RCC 7860 (cell line): ENCODE data around the gene SLC16A13.
A peak's percentile ranks its signal among the peaks of the same experiment; 100 is the strongest.
"Not testable (repeated sequence)": the region's sequence is repeated elsewhere in the genome, so short reads cannot be mapped to it uniquely, and the experiment has no call there.

Source experiments
- DNase-seq: peaks from one replicate; pipeline ENCODE4 v3.0.0-alpha.2; 2015; ENCODE audit warnings: low spot score
- FAIRE-seq: peaks from 2 replicates; lab custom pipeline; 2012; peaks lifted over from hg19 to GRCh38; lab: Jason Lieb, UNC

Gene SLC16A13, protein sequence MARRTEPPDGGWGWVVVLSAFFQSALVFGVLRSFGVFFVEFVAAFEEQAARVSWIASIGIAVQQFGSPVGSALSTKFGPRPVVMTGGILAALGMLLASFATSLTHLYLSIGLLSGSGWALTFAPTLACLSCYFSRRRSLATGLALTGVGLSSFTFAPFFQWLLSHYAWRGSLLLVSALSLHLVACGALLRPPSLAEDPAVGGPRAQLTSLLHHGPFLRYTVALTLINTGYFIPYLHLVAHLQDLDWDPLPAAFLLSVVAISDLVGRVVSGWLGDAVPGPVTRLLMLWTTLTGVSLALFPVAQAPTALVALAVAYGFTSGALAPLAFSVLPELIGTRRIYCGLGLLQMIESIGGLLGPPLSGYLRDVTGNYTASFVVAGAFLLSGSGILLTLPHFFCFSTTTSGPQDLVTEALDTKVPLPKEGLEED

DNA sequence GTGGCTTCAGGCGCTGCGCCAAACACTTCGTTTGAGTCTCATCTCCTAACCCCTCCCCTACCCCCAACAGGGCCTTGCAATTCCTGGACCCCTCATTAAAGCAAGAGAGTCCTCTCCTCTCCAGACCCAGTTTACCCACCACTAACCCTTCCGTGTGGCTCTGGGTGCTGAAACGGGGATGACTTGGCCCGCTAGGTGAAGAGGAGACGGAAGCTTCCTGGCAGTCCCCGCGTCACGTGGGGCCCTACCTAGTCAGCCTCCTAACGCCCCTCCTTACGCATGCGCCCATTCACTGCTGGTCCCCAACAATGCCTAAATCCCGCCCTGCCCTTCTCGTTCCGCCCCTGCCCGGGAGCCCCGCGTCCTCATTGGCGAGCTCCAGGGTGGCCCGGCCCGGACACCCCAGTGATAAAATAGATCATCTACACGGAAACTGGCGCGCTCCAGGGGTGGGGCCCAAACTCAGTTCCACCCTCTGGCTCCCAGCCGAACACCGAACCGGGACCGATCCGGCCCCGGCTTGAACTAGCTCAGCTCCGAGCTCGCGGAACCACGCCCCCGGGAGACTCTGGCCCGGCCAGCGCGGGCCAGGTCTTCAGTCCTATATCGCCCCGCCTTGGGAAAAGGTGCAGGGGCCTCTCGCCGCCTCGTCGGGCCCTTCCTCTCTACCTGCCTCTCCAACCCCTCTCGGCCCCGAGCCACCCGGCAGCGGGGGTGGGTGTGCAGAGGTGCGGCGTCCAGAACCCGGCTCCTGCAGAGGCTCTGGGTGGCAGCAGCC is at the start of gene SLC16A13:
SLC16A13 (plus strand) TSS at position 425 of the 778 bp plus-strand sequence. CDS start 368 bp downstream, outside the sequence.
- FAIRE-seq = peak; percentile 72
- peak; percentile 82 for DNase-seq

DNA sequence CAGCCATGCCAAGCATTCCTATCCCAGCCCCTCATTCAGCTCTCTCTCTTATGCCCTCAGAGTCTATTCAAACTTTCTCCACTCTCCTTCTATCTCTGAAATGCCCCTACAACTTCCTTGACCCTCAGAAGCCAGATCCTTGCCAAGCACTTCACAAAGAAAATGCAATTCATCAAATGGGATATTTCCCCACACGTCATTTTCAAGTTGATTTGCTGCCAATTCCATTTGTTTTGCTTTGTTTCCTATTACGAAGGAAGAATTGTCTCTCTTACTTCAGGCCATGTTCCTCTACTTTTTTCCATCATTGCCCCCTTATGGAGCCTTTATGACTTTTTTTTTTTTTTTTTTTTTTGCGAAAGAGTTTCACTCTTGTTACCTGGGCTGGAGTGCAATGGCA is 49.1 kb upstream of the SLC16A13 start:
- DNase-seq = no peak
- no peak for FAIRE-seq

DNA sequence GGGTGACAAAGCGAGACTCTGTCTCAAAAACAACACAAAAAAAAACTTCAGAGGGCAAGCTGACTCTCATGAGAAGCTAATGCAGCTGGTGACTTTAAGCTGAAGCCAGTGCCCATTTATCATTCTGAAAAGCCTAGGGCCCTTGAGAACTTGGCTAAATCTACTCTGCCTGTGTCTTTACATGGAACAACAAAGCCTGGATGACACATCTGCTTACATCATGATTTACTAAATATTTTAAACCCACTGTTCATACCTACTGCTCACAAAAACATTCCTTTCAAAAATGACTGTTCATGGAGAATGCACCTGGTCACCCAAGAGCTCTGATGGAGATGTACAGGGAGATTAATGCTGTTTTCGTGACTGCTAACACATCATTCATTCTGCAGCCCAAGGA is 46.0 kb upstream of the SLC16A13 start:
- no peak for DNase-seq
- FAIRE-seq = no peak

DNA sequence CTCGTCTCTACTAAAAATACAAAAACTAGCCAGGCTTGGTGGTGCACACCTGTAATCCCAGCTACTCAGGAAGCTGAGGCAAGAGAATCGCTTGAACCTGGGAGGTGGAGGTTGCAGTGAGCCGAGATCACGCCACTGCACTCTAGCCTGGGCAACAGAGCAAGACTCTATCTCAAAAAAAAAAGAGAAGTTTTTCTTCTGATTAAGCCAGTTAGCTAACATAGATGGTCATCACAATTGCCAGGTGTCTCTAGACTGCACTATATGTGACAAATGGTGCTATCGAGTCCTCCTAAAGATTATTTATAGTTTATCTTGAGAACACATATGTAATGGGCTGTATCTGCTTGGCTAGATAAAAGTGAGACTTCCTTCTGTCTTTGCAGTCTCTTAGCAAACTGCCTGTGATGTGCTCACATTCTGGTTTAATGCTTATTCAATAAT is 42.2 kb upstream of the SLC16A13 start:
- not testable (repeated sequence) for DNase-seq, FAIRE-seq

DNA sequence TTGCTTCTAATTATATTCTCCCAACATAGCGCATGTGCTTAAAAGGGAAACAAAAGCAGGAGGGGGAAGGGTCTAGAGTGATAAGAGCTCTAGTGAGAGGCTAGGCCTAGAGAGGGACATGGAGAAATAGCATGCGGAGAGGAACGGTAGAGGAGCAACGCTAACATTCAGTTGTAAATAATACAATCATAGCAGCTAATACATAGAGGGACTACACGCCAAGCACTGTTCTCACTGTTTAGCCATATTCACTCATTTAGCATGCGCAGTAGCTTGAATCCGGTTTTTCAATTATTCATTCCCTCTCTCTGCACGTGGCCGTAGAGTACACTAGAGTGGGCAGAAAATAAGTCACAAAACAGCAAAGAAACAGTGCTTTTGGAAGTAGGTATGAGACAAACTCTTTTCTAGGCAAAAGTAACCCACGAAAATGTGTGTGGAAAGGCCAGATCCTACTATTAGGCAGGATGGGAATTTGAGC is 41.7 kb upstream of the SLC16A13 start:
- no peak for FAIRE-seq
- DNase-seq = no peak

DNA sequence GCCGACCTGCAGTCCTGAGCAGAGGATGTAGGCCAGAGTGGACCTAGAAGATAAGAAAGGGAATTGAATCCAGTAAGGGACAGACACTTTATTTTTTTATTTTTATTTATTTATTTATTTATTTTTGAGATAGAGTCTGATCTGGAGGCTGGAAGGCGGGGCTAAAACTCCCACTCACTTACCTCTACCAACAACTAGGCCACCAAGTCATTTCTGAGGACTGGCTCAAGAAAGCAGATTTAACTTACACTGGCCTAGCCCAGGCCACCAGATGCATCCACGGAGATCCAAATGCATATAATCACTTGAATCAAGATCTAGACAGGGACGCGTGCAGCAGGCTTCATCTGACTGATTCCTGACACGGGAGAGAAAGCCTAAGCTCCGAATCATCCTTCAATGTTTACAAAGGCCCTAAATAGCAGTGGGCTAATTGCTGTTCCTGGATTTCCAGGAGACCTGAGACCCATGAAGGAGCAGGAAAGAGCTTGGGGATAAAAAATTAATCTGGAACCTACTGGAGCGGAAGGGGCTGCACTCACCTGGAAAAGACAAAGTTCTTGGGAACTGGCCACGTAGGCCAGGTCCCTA is 41.1 kb upstream of the SLC16A13 start:
- FAIRE-seq (no peak), DNase-seq (peak; percentile 12)

DNA sequence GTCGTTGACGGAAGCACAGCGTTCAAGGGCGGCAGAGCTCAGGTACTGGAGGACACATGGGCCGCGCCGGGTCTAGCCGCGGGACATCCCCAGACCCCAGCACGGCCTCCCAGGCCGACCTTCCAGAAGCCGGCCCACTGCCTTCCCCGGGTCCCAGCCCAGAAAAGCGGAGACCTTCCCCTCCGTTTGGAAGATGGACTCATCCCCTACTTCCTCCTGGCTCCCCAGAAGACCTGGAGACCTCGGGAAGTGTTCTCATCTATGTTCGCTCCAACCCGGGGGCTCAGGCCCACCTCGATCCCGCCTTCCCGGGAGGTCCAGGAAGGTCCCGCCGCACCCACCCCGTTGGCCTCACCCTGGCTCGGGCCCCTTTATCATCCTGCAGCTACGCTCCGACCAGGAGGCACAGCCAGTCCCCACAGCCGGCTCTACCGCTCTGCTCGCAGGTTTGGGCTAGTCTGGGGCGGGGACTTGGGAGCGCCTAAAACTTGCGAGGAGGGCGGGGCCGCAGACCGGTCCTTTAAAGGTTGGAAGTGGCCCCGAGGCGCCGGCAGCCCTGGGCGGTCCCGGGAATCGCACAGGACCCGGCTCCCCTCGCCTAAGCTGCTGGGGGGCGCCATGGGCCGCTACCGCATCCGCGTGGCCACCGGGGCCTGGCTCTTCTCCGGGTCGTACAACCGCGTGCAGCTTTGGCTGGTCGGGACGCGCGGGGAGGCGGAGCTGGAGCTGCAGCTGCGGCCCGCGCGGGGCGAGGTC is 40.1 kb upstream of the SLC16A13 start, which contains the start of gene ALOX12:
ALOX12 (plus strand) TSS at position 550 of the 756 bp plus-strand sequence; CDS start at position 619, 69 bp downstream.
- FAIRE-seq (no peak), DNase-seq (no peak)

DNA sequence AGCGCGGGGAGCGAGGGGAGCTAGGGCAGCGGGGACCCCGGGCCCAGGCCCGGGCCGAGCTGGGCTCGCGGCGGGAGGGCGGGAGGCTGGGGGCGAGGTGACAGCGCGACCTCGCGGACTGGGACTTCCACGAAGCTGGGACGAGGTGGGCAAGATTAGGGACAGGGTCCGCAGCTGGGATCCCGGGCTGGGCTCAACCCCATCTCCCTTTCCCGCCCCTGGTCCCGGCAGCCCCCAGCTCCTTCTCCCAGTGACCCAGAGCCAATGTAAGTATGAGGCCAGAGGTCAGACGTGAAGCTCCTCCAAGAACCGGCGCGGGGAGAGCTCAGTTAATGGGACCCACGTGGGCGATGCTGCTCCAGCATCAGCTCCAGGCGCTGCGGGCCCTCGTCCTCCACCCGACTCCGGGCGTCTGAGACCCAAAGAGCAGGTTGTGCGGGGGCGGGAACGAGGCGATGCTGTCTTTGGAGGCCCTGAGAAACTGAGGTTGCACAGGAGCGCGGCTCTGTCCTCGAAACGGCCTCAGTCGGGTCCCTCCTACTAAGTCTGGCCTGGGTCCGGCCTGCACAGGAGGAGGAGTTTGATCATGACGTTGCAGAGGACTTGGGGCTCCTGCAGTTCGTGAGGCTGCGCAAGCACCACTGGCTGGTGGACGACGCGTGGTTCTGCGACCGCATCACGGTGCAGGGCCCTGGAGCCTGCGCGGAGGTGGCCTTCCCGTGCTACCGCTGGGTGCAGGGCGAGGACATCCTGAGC is 39.4 kb upstream of the SLC16A13 start:
- FAIRE-seq (no peak), DNase-seq (no peak)

DNA sequence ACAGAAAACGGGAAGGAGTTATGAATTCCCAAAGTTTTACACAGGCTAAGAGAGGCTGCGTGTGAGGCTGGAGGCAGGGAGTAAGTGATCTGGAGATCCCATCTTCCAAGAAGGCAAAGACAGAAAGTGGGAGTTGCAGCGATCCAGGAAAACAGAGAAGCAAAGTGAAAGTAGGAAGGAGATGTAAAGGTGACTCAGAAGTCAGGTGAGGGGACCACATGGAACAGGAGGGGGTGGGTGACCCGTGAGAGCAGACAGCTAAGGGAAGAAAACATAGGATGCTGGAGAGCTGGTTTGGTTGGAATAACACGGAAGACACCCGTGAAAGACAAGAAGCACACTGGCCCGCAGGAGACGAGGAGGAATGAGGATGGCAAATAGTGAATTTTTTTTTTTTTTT is 38.6 kb upstream of the SLC16A13 start:
- FAIRE-seq (no peak), DNase-seq (no peak)

DNA sequence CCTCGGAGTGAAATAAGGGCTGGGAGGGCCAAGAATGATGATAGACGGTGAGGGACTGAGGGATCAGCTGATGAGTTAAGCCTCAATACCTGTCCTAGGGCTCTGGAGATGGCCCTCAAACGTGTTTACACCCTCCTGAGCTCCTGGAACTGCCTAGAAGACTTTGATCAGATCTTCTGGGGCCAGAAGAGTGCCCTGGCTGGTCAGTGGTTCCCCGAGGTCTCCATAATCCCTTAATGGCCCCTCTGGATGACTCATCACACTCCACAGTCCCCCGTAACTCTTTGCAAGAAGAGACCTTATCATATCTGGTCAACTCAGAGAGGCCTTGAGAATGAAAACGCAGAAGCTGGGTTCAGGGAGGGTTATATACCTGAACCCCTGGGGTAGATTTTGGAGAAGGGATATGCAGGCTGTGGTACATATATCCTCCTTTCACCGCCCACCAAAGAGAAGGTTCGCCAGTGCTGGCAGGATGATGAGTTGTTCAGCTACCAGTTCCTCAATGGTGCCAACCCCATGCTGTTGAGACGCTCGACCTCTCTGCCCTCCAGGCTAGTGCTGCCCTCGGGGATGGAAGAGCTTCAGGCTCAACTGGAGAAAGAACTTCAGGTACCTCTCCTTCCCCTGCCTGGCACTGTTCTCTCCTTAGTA is 36.8 kb upstream of the SLC16A13 start:
- no peak for FAIRE-seq
- no peak for DNase-seq

DNA sequence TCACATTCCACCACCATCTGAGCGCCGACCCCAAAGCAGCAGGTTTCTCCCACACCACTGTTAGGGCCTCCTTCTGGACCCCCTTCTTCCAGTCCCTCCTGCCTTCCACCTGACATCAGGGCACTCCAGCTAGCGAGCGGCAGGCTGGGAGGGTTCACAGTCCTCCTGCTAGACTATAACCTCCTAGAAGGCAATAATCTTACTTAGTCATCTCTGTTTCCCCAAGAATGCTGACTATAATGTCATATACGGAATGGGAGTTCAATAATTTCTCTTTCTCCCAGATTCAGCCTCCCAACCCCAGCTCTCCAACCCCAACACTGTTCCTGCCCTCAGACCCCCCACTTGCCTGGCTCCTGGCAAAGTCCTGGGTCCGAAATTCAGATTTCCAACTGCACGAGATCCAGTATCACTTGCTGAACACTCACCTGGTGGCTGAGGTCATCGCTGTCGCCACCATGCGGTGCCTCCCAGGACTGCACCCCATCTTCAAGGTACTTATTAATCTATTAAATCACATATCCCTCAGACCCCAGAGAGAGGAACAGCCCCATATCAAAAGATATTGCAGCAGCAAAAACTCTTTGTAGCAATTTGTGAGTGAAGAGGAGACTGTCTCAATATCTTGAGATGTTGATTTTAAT is 34.4 kb upstream of the SLC16A13 start:
- DNase-seq (no peak), FAIRE-seq (no peak)

DNA sequence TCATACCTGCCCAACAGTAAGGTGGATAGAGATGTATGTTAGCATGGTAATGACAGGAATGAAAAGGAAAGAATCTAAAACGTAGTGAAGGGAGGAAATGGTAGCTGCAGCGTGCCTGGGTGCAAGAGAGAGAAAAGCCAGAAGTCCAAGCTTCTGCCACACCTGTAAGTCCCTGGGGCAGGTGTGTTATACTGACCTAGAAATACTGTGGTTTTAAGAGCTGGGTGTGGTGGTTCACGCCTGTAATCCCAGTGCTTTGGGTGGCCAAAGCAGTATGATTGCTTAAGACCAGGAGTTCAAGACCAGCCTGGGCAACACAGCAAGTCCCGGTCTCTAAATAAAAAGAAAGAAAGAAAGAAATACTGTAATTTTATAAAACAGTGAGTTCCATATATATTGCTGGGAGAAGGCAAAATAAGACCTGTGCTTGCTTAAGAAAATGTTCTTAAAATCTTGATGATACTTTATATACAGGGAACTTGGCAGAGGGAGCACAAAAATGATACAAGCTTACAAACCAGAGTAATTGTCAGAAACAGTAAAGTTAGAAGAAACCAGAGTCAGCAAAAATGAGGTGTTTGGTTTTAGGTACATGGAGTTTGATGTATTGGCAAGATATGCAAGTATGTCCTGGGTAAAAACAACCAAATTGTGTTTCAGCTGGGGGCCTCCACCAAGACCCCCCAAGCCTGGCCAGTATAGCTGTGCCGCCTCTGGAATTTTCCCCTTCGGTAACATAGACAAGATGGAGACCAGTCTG is 33.3 kb upstream of the SLC16A13 start:
- FAIRE-seq = no peak
- DNase-seq = no peak

DNA sequence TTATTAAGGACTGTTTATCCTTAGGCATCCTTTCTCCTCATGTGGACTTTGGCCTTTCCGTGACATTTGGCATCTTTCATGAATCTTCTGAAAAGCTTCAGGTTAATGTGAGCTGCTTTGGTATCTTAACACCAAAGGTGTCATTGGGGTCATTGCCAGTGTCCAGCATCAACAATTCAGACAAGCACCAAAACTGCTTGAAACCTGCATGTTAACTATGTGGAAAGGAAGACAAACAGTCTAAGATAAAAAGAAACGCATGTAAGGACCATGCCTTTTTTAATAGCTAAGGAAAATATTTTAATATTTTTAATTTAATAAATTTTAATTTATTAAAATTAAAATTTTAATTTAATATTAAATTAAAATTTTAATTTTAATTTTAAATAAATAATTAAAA is 32.1 kb upstream of the SLC16A13 start:
- FAIRE-seq = no peak
- no peak for DNase-seq

DNA sequence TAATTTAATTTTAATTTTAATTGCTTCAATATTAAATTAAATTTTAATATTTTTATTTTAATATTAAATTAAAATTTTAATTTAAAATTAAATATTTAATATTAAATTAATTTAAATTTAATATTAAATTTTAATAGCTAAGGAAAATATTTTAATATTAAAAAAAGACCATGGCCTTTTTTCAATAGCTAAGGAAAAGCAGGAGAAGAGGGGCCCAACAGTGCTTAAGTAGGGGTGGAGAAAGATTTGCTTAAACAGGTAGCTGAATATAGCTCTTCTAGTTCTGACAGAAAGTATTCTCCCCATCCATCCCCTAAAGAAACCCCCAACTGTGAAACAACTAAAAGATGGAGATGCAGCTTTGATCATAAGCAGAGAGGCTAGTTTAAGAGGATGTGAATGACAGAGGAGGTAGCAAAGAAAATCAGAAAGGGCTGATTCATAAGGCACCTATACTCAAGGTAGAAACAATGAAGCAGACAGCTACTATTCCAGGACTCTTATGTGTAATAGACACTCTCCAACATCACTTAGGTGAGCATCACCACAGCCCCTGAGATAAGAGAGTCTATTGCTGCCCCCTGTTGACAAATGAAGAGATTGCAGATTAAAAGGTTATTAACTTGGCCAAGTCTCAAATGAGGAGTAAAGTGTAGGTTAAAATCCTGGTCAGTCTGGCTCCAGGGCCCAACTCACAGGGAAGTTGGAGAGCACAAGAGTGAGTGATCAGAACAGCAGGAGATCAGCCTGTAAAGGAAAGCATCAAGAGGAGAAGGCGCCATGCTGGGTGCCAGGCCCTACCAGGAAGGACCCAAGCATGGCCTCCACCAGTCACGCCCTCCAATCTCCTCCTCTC is 31.2 kb upstream of the SLC16A13 start:
- FAIRE-seq (peak; percentile 73), DNase-seq (peak; percentile 60)

DNA sequence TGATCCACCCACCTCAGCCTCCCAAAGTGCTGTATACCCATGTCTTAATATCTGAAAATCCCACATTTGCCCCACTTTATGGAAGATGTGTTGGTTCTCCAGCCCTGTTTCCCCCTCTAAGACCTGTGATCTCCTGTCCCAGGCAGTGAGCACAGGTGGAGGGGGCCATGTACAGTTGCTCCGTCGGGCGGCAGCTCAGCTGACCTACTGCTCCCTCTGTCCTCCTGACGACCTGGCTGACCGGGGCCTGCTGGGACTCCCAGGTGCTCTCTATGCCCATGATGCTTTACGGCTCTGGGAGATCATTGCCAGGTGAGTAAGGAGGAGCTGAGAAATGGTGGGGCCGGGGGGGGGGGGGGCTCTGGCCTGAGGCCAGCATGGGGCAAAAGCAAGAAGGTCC is 30.1 kb upstream of the SLC16A13 start:
- no peak for FAIRE-seq
- DNase-seq = no peak

DNA sequence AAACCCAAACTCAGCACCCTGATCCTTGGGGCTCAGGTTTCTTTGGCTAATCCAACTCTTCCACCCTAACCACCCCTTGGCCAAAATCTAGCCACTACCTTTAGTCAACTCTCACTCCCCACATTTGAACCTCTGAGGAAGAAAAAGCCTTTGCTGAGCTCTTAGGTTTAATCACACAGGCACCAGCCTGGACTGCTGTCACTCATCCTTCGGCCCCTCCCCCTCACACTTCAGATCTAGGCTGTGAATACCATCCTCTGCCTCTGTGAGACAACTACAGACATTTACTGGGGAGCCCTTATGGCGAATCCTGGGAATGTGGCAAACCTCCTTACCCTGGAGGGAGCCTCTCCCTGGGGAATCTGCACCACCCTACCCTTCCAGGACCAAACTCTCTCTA is 28.7 kb upstream of the SLC16A13 start:
- FAIRE-seq = no peak
- no peak for DNase-seq

DNA sequence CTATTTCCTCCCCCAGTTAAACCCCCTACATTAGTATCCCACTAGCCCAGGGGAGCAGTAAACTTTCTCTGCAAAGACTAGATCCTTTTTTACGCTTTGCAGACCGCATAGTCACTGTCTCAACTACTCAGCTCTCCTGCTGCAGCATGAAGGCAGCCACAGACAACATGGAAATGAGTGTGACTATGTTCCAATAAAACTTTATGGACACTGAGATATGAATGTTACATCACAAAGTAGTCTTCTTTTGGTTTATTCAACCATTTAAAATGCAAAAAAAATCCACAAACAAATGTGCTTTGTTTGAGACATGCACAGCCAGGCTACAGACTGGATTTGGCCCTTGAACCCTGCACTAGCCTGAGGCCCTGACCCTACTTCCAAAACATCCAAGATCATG is 25.3 kb upstream of the SLC16A13 start:
- FAIRE-seq = no peak

More for the DNA sequence above, 25.3 kb upstream of the SLC16A13 start:
- no peak for DNase-seq
